ENCODE results near the gene MRC2.

DNA sequence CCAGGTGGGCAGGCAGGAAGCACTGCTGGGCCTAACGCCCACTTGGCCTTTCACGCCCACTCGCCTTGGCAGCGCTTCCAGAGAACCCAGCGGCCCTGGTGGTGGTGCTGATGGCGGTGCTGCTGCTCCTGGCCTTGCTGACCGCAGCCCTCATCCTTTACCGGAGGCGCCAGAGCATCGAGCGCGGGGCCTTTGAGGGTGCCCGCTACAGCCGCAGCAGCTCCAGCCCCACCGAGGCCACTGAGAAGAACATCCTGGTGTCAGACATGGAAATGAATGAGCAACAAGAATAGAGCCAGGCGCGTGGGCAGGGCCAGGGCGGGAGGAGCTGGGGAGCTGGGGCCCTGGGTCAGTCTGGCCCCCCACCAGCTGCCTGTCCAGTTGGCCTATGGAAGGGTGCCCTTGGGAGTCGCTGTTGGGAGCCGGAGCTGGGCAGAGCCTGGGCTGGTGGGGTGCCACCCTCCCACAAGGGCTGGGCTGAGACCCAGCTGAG lies 64.7 kb downstream of the MRC2 start:
- TF ChIP-seq NCOA1 (IDR thresholded peaks at IDR 0.05; ENCODE audit: low read depth) (no peak), ETV5 (CRISPR knock-in tag; IDR thresholded peaks at IDR 0.05; ENCODE audit: low read depth) (no peak), ZFX (CRISPR knock-in tag; IDR thresholded peaks at IDR 0.05) (no peak)

All from K562 (cell line).